NT2/D1 (cell line): ENCODE results near the gene DNMT3B.

Source experiments
- DNase-seq: peaks from one replicate; pipeline ENCODE4 v3.0.0-alpha.2; 2011; ENCODE audit warnings: low read depth, low spot score
- H3K27me3 ChIP-seq: 2 replicates; pipeline ENCODE4 v1.6.0; 2011; ENCODE audit warnings: mild to moderate bottlenecking; ENCODE audit not compliant: insufficient read length, insufficient read depth
- H3K36me3 ChIP-seq: 2 replicates; pipeline ENCODE4 v1.6.1; 2011; ENCODE audit warnings: mild to moderate bottlenecking, low read length, mixed read lengths; ENCODE audit not compliant: insufficient read depth, insufficient read length
- H3K4me1 ChIP-seq: 2 replicates; pipeline ENCODE4 v1.5.1; 2011; ENCODE audit not compliant: insufficient read depth, insufficient read length
- H3K4me3 ChIP-seq: 2 replicates; pipeline ENCODE4 v1.5.1; 2011; ENCODE audit warnings: low read depth; ENCODE audit not compliant: insufficient read length
- H3K9ac ChIP-seq: 2 replicates; pipeline ENCODE4 v1.6.0; 2011; ENCODE audit warnings: low read depth; ENCODE audit not compliant: insufficient read length
- H3K9me3 ChIP-seq: 2 replicates; pipeline ENCODE4 v1.5.1; 2011; ENCODE audit warnings: mild to moderate bottlenecking, low read length; ENCODE audit not compliant: insufficient read depth
- SUZ12 ChIP-seq: IDR thresholded peaks from 2 replicates; pipeline ENCODE4 v1.6.1; 2011; ENCODE audit not compliant: insufficient read length, insufficient read depth; ENCODE audit errors: extremely low read depth
- YY1 ChIP-seq: IDR thresholded peaks from 2 replicates; pipeline ENCODE4 v1.6.1; 2011; ENCODE audit not compliant: insufficient read length, insufficient read depth
- ZNF274 ChIP-seq: IDR thresholded peaks from 2 replicates; pipeline ENCODE4 v1.6.1; 2011; ENCODE audit warnings: mild to moderate bottlenecking, low read depth, low read length

DNMT3B gene

GRCh38 chr20:32741151-32741550, 21.0 kb upstream of the DNMT3B start:
- no peak for DNase-seq
- H3K4me1 ChIP-seq: peaks cover 3% of the 10 kb centered on the region
- no peak overlapping the region for H3K4me3 ChIP-seq
- no peaks in the 10 kb centered on the region for H3K36me3 ChIP-seq
- no peaks in the 10 kb centered on the region for H3K27me3 ChIP-seq
- H3K9me3 ChIP-seq: no peaks in the 10 kb centered on the region
- TF ChIP-seq SUZ12 (no peak), ZNF274 (no peak), YY1 (no peak)
- no peak overlapping the region for H3K9ac ChIP-seq

- TF ChIP-seq SUZ12: no peak
- TF ChIP-seq ZNF274: no peak
- no peak for TF ChIP-seq YY1
- H3K36me3 ChIP-seq: no peaks in the 10 kb centered on the region
- DNase-seq: no peak
Observed at GRCh38 chr20:32742322-32743236, 19.6 kb upstream of the DNMT3B start.

GRCh38 chr20:32743237-32744112, 18.7 kb upstream of the DNMT3B start, which contains the start of gene COMMD7:
Gene COMMD7 (minus strand): TSS chr20:32743467. CDS start chr20:32743391, 76 bp downstream.
- Histone ChIP-seq H3K9ac (peak within 1 kb of the TSS; percentile 84), H3K36me3 (no peaks in the 10 kb centered on the region), H3K4me3 (peak within 1 kb of the TSS; percentile 74), H3K27me3 (no peaks in the 10 kb centered on the region), H3K4me1 (peaks cover 3% of the 10 kb centered on the region), H3K9me3 (no peaks in the 10 kb centered on the region)
- DNase-seq: no peak
- TF ChIP-seq SUZ12 (no peak), YY1 (no peak)

More at GRCh38 chr20:32742322-32743236, 19.6 kb upstream of the DNMT3B start:
- Histone ChIP-seq H3K27me3 (no peaks in the 10 kb centered on the region), H3K4me3 (peak overlapping the region; percentile 74), H3K9me3 (no peaks in the 10 kb centered on the region), H3K9ac (peak overlapping the region; percentile 84), H3K4me1 (peaks cover 3% of the 10 kb centered on the region)

GRCh38 chr20:32749914-32750637, 12.1 kb upstream of the DNMT3B start:
- H3K36me3 ChIP-seq: no peaks in the 10 kb centered on the region
- no peaks in the 10 kb centered on the region for H3K9me3 ChIP-seq
- peaks cover 3% of the 10 kb centered on the region for H3K4me1 ChIP-seq
- no peak overlapping the region for H3K4me3 ChIP-seq
- DNase-seq: peak; percentile 89
- H3K27me3 ChIP-seq: no peaks in the 10 kb centered on the region
- H3K9ac ChIP-seq: peak overlapping the region; percentile 1
- TF ChIP-seq YY1: no peak
- no peak for TF ChIP-seq SUZ12
- no peak for TF ChIP-seq ZNF274

GRCh38 chr20:32751293-32751692, 10.9 kb upstream of the DNMT3B start:
- Histone ChIP-seq H3K9ac (peak overlapping the region; percentile 36), H3K27me3 (no peaks in the 10 kb centered on the region), H3K4me3 (no peak overlapping the region), H3K4me1 (peaks cover 5% of the 10 kb centered on the region), H3K36me3 (no peaks in the 10 kb centered on the region), H3K9me3 (no peaks in the 10 kb centered on the region)
- TF ChIP-seq YY1 (no peak), ZNF274 (no peak), SUZ12 (no peak)
- no peak for DNase-seq

GRCh38 chr20:32751702-32752457, 10.3 kb upstream of the DNMT3B start:
- H3K9ac ChIP-seq: peak overlapping the region; percentile 62
- H3K27me3 ChIP-seq: no peaks in the 10 kb centered on the region
- DNase-seq: peak; percentile 81
- peaks cover 5% of the 10 kb centered on the region for H3K4me1 ChIP-seq
- no peaks in the 10 kb centered on the region for H3K36me3 ChIP-seq
- H3K9me3 ChIP-seq: no peaks in the 10 kb centered on the region
- no peak for TF ChIP-seq YY1
- no peak for TF ChIP-seq ZNF274
- TF ChIP-seq SUZ12: no peak
- H3K4me3 ChIP-seq: no peak overlapping the region
